Keratinocyte (primary cell): ENCODE measurements around the gene HOXB2. TPM values are rescaled to one million over a fixed set of nuclear protein-coding genes. Genes with fewer than 3 reads are reported as not detected.

Source experiments
- DNase-seq: peaks from one replicate; pipeline ENCODE4 v3.0.0-alpha.2; 2011; ENCODE audit warnings: low read depth, missing footprints, low spot score
- FAIRE-seq: peaks from 2 replicates; lab custom pipeline; 2011; peaks lifted over from hg19 to GRCh38; lab: Jason Lieb, UNC
- H2AFZ ChIP-seq: 2 replicates; pipeline ENCODE4 v1.6.0; 2012; ENCODE audit warnings: low read length, control low read depth, inconsistent platforms; ENCODE audit not compliant: control insufficient read depth
- H3K27ac ChIP-seq: 2 replicates; pipeline ENCODE4 v1.5.1; 2011; ENCODE audit warnings: low read length; ENCODE audit not compliant: control insufficient read depth, insufficient read depth
- H3K27me3 ChIP-seq: 3 replicates; pipeline ENCODE4 v1.6.0; 2011; ENCODE audit warnings: low read length; ENCODE audit not compliant: control insufficient read depth, insufficient read depth; ENCODE audit errors: extremely low read depth
- H3K36me3 ChIP-seq, 2 experiments: 2 replicates in 1 of 2; 3 replicates in 1 of 2; pipeline ENCODE4 v1.5.1; 2011; ENCODE audit warnings: low read length in 2 of 2, mild to moderate bottlenecking in 1 of 2; ENCODE audit not compliant: control insufficient read depth in 2 of 2, insufficient read depth in 2 of 2; ENCODE audit errors: extremely low read depth in 1 of 2
- H3K4me1 ChIP-seq: 3 replicates; pipeline ENCODE4 v1.5.1; 2011; ENCODE audit warnings: low read length; ENCODE audit not compliant: control insufficient read depth, insufficient read depth; ENCODE audit errors: extremely low read depth
- H3K4me2 ChIP-seq: 3 replicates; pipeline ENCODE4 v1.6.0; 2011; ENCODE audit warnings: low read depth, low read length; ENCODE audit not compliant: control insufficient read depth, insufficient read depth; ENCODE audit errors: extremely low read depth
- H3K4me3 ChIP-seq, 3 experiments: fragments of 200-600 bp in 1 of 3; sonication (generic) in 1 of 3; 2 replicates in 2 of 3; 3 replicates in 1 of 3; pipeline ENCODE4 v1.5.1; 2011 to 2016; ENCODE audit warnings: low read length in 3 of 3, mild to moderate bottlenecking in 3 of 3, control low read depth in 2 of 3, inconsistent platforms in 1 of 3, low read depth in 1 of 3, mixed read lengths in 1 of 3, mixed run types in 1 of 3, moderate library complexity in 1 of 3; ENCODE audit not compliant: control insufficient read depth in 2 of 3, insufficient read depth in 2 of 3; ENCODE audit errors: extremely low read depth in 1 of 3
- H3K79me2 ChIP-seq: 2 replicates; pipeline ENCODE4 v1.6.0; 2012; ENCODE audit warnings: low read length; ENCODE audit not compliant: control insufficient read depth, insufficient read depth
- H3K9ac ChIP-seq: 3 replicates; pipeline ENCODE4 v1.6.0; 2011; ENCODE audit warnings: low read length; ENCODE audit not compliant: control insufficient read depth, insufficient read depth; ENCODE audit errors: extremely low read depth
- H3K9me1 ChIP-seq: 3 replicates; pipeline ENCODE4 v1.6.0; 2011; ENCODE audit warnings: low read length; ENCODE audit not compliant: control insufficient read depth, insufficient read depth; ENCODE audit errors: extremely low read depth
- H3K9me3 ChIP-seq: 2 replicates; pipeline ENCODE4 v1.5.1; 2012; ENCODE audit warnings: low read depth, low read length; ENCODE audit not compliant: control insufficient read depth
- H4K20me1 ChIP-seq: 3 replicates; pipeline ENCODE4 v1.6.0; 2011; ENCODE audit warnings: low read length; ENCODE audit not compliant: control insufficient read depth, insufficient read depth; ENCODE audit errors: extremely low read depth
- EZH2 ChIP-seq: IDR thresholded peaks from one replicate; pipeline ENCODE4 v1.6.1; 2012; ENCODE audit warnings: inconsistent platforms, mild to moderate bottlenecking, low read length, moderate library complexity
- dilution Hi-C: fragments of 300-500 bp; cut with MboI; formaldehyde crosslinking; loops from one replicate; pipeline ENCODE4 v1.7.0; 2020; ENCODE audit warnings: low sequenced_read_pairs; ENCODE audit not compliant: extremely low pct_ligation_motif_present
- polyA plus RNA-seq, 5 experiments: library from polyadenylated mRNA; depleted of rRNA in 3 of 5; stranded (reverse) in 3 of 5; stranded (forward) in 1 of 5; unstranded in 1 of 5; fragments of >200 nt; gene quantifications; 1 replicate in 1 of 5; 2 replicates in 3 of 5; 3 replicates in 1 of 5; pipeline versions ENCODE4 v1.2.1 to v1.2.3, GENCODE V29; 2011 to 2012; ENCODE audit warnings: missing spikeins in 2 of 5, low read depth in 1 of 5, low replicate concordance in 1 of 5
- TF ChIP-seq, protein P1 (sequence below), 3 experiments: IDR thresholded peaks in 1 of 3; conservative IDR thresholded peaks in 1 of 3; optimal IDR thresholded peaks in 1 of 3; 2 replicates in 2 of 3; 3 replicates in 1 of 3; pipeline versions ENCODE3 to v1.5.1; 2011; ENCODE audit warnings: low read length in 3 of 3, mild to moderate bottlenecking in 3 of 3, moderate library complexity in 2 of 3, control low read depth in 1 of 3, inconsistent platforms in 1 of 3; ENCODE audit not compliant: insufficient read depth in 2 of 3; ENCODE audit errors: extremely low read depth in 1 of 3

HOXB2 gene
- polyA plus RNA-seq, 1 donor (not counting 4 experiments of a cell fraction or from before 2014, with no cell fraction given) = 3.8 TPM

DNA sequence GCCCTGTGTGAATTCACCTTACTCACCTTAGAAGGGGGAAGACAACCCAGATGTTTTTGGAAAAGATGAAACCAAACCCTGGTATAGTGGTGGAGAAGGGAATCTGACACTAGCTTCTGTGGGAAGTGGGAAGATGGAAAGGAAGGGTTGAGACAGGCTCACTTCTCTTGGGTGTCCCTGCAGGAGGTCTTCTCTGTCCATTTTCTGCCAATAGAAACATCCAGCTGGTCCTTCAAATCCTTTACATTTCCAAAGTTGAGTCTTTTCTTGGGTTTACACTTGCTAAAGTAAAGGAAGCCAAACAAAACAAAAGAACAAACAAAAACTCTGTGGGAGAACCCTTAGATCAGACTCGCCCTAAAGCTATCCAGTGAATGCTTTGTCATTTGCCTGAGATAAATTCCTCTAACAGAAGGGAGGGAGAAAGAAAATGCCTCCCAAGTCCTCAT is 24.3 kb downstream of the HOXB2 start:
- no peak overlapping the region for H3K27ac ChIP-seq

DNA sequence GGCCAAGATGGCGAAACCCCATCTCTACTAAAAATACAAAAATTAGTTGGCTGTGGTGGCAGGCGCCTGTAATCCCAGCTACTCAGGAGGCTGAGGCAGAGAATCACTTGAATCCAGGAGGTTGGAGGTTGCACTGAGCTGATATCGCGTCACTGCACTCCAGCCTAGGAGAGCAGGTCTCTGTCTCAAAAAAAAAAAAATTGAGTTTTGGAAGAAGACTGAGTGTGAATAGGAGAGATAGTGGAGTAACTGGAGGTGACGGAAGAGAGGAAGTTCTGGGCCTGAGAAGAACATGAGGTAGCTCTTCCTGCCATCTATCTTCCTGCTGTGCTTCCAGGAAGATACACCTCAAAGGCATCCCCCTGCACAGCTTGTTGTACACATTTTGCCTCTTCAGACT is 25.5 kb downstream of the HOXB2 start:
- Histone ChIP-seq H4K20me1 (no peaks in the 10 kb centered on the region), H3K9me3 (no peaks in the 10 kb centered on the region), H3K4me2 (no peak overlapping the region), H3K4me3 (no peak overlapping the region), H3K27ac (no peak overlapping the region), H3K4me1 (no peaks in the 10 kb centered on the region), H3K79me2 (no peaks in the 10 kb centered on the region), H3K9me1 (no peaks in the 10 kb centered on the region), H3K36me3 (no peaks in the 10 kb centered on the region), H2AFZ (no peak overlapping the region), H3K27me3 (peaks cover 28% of the 10 kb centered on the region), H3K9ac (no peak overlapping the region)
- no peak for FAIRE-seq
- TF ChIP-seq, protein P1, sequence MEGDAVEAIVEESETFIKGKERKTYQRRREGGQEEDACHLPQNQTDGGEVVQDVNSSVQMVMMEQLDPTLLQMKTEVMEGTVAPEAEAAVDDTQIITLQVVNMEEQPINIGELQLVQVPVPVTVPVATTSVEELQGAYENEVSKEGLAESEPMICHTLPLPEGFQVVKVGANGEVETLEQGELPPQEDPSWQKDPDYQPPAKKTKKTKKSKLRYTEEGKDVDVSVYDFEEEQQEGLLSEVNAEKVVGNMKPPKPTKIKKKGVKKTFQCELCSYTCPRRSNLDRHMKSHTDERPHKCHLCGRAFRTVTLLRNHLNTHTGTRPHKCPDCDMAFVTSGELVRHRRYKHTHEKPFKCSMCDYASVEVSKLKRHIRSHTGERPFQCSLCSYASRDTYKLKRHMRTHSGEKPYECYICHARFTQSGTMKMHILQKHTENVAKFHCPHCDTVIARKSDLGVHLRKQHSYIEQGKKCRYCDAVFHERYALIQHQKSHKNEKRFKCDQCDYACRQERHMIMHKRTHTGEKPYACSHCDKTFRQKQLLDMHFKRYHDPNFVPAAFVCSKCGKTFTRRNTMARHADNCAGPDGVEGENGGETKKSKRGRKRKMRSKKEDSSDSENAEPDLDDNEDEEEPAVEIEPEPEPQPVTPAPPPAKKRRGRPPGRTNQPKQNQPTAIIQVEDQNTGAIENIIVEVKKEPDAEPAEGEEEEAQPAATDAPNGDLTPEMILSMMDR (optimal IDR thresholded peaks at IDR 0.05 in 1 of 3, IDR thresholded peaks at IDR 0.05 in 1 of 3, conservative IDR thresholded peaks at IDR 0.05 in 1 of 3; ENCODE audit: extremely low read depth in 1 of 3, insufficient read depth in 2 of 3, low read length in 3 of 3) = no peak
- no peak for TF ChIP-seq EZH2
- no peak for DNase-seq
- dilution Hi-C loops = no loop called here

More for the DNA sequence above, 24.3 kb downstream of the HOXB2 start:
- Histone ChIP-seq H2AFZ (no peak overlapping the region), H3K36me3 (no peaks in the 10 kb centered on the region), H3K79me2 (no peaks in the 10 kb centered on the region), H3K27me3 (peaks cover 16% of the 10 kb centered on the region), H3K9me3 (no peaks in the 10 kb centered on the region), H3K9ac (no peak overlapping the region), H4K20me1 (no peaks in the 10 kb centered on the region), H3K4me3 (no peak overlapping the region), H3K4me1 (no peaks in the 10 kb centered on the region), H3K9me1 (no peaks in the 10 kb centered on the region), H3K4me2 (no peak overlapping the region)
- TF ChIP-seq EZH2 = no peak
- TF ChIP-seq, protein P1 (optimal IDR thresholded peaks at IDR 0.05 in 1 of 3, IDR thresholded peaks at IDR 0.05 in 1 of 3, conservative IDR thresholded peaks at IDR 0.05 in 1 of 3; ENCODE audit: extremely low read depth in 1 of 3, insufficient read depth in 2 of 3, low read length in 3 of 3) = no peak
- FAIRE-seq = no peak
- dilution Hi-C loops = no loop called here
- DNase-seq = no peak
